ENCODE results near the gene CYB561A3. TPM values are rescaled to one million over a fixed set of nuclear protein-coding genes. Genes with fewer than 3 reads are reported as not detected.

The CYB561A3 gene
- total RNA-seq, 1 experiment from 2014 or later = 21.7 TPM

GRCh38 chr11:61340979-61341378 is 20.7 kb downstream of the CYB561A3 start:
- no peaks in the 10 kb centered on the region for H3K79me1 ChIP-seq (ENCODE audit: insufficient read depth, low read depth, low read length, poor library complexity, severe bottlenecking)
- H3K27me3 ChIP-seq (ENCODE audit: insufficient read depth, low read length) = no peaks in the 10 kb centered on the region
- Mint-ChIP-seq H3K27me3 (ENCODE audit: low read depth) (no peaks in the 10 kb centered on the region), H3K36me3 (ENCODE audit: insufficient read depth in 1 of 3, low read depth in 3 of 3) (peaks cover 4 to 44% (median 38%) of the 10 kb centered on the region in 3 experiments), H3K4me1 (peaks cover 1 to 5% of the 10 kb centered on the region in 2 experiments), H3K27ac (no peak overlapping the region), H3K4me3 (no peak overlapping the region), H3K9me3 (no peaks in the 10 kb centered on the region; a peak in 1 of 5 replicates)
- H4K20me1 ChIP-seq (ENCODE audit: control insufficient read depth, insufficient read depth, insufficient read length) = no peaks in the 10 kb centered on the region
- no peaks in the 10 kb centered on the region for H3K79me2 ChIP-seq (ENCODE audit: insufficient read depth, low read length)
- H3K4me2 ChIP-seq (ENCODE audit: insufficient read depth, insufficient read length, low read length) = no peak overlapping the region
- H2BK12ac ChIP-seq (ENCODE audit: insufficient read length, low read depth, low read length) = no peak overlapping the region
- no peak overlapping the region for H4K91ac ChIP-seq (ENCODE audit: insufficient read length, low read depth, low read length)
- no peak overlapping the region for H2BK15ac ChIP-seq (ENCODE audit: low read depth, low read length)
- H3K4me1 ChIP-seq (ENCODE audit: insufficient read depth, low read length) = no peaks in the 10 kb centered on the region
- no peak overlapping the region for H2BK120ac ChIP-seq (ENCODE audit: low read depth, low read length, poor library complexity, severe bottlenecking)
- no peak for TF ChIP-seq CTCF (conservative IDR thresholded peaks at IDR 0.05)
- H3T11ph ChIP-seq (ENCODE audit: low read length) = no peak overlapping the region
- no peak overlapping the region for H2AK5ac ChIP-seq (ENCODE audit: insufficient read length, low read length)
- H3K9ac ChIP-seq (ENCODE audit: extremely low read depth, insufficient read length, low read length) = no peak overlapping the region
- H3K18ac ChIP-seq (ENCODE audit: insufficient read length, low read depth, low read length) = no peak overlapping the region
- H3K4ac ChIP-seq (ENCODE audit: low read depth, low read length) = no peak overlapping the region
- H2BK20ac ChIP-seq (ENCODE audit: low read depth, low read length, poor library complexity, severe bottlenecking) = no peak overlapping the region
- H3K23me2 ChIP-seq (ENCODE audit: insufficient read length, low read depth, low read length, poor library complexity, severe bottlenecking) = no peaks in the 10 kb centered on the region
- no CpG with 5 or more reads among the region's 2 CpGs for WGBS (ENCODE audit: extremely low coverage, insufficient read length, low lambda C conversion rate)
- H3K23ac ChIP-seq (ENCODE audit: insufficient read length, low read depth, low read length) = no peak overlapping the region
- no peak overlapping the region for H4K5ac ChIP-seq (ENCODE audit: insufficient read length, low read depth, low read length)
- H3K27ac ChIP-seq (ENCODE audit: insufficient read length, low read depth, low read length) = no peak overlapping the region
- H3K56ac ChIP-seq (ENCODE audit: insufficient read length, low read depth, low read length) = no peak overlapping the region
- H3K14ac ChIP-seq (ENCODE audit: insufficient read depth, low read length) = no peak overlapping the region
- H2BK5ac ChIP-seq (ENCODE audit: insufficient read length, low read length) = no peak overlapping the region
- H4K8ac ChIP-seq (replicated peaks; ENCODE audit: insufficient read length, low read depth, low read length) = no peak overlapping the region
- H3K9me3 ChIP-seq (ENCODE audit: control insufficient read depth, low read depth, low read length) = no peaks in the 10 kb centered on the region
- no peak overlapping the region for H2AFZ ChIP-seq (ENCODE audit: low read length)
- DNase-seq = no peak
